Activated naive CD4-positive, alpha-beta T cell treated with anti-CD3 and anti-CD28 coated beads, Interleukin-2, amount 10 ng/mL, durations not matched to agents 7 days and 5 days (primary cell): ENCODE data around the gene DOCK11.
"Not testable (repeated sequence)": the region's sequence is repeated elsewhere in the genome, so short reads cannot be mapped to it uniquely, and the experiment has no call there.

ENCODE experiments used
- CTCF ChIA-PET: fragments of 350-600 bp; sonication (Branson Sonifier 250); formaldehyde crosslinking; loops from one replicate; lab custom pipeline; 2021; ENCODE audit warnings: antibody characterized with exemption; lab: Charles Lee
- DNase-seq: peaks from one replicate; pipeline ENCODE4 v3.0.0-alpha.2; 2020
- H3K27ac Mint-ChIP-seq: one replicate; pipeline ENCODE4 v1.8.0; 2021; ENCODE audit warnings: mild to moderate bottlenecking, moderate library complexity, mixed read lengths
- H3K27me3 Mint-ChIP-seq: one replicate; pipeline ENCODE4 v1.8.0; 2021; ENCODE audit warnings: mild to moderate bottlenecking, mixed read lengths
- H3K36me3 Mint-ChIP-seq: one replicate; pipeline ENCODE4 v1.8.0; 2021; ENCODE audit warnings: mixed read lengths
- H3K4me1 Mint-ChIP-seq: one replicate; pipeline ENCODE4 v1.8.0; 2021; ENCODE audit warnings: mixed read lengths
- H3K4me3 Mint-ChIP-seq: one replicate; pipeline ENCODE4 v1.8.0; 2021; ENCODE audit warnings: mild to moderate bottlenecking, moderate library complexity, mixed read lengths
- H3K9me3 Mint-ChIP-seq: one replicate; pipeline ENCODE4 v1.8.0; 2021; ENCODE audit warnings: mixed read lengths

DOCK11 gene

DNA sequence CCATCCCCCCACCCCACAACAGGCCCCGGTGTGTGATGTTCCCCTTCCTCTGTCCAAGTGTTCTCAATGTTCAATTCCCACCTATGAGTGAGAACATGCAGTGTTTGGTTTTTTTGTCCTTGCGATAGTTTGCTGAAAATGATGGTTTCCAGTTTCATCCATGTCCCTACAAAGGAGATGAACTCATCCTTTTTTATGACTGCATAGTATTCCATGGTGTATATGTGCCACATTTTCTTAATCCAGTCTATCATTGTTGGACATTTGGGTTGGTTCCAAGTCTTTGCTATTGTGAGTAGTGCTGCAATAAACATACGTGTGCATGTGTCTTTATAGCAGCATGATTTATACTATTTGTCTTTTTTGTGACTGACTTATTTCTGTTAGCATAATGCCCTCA, 236.9 kb downstream of the DOCK11 start:
- CTCF ChIA-PET: not testable (repeated sequence)

DNA sequence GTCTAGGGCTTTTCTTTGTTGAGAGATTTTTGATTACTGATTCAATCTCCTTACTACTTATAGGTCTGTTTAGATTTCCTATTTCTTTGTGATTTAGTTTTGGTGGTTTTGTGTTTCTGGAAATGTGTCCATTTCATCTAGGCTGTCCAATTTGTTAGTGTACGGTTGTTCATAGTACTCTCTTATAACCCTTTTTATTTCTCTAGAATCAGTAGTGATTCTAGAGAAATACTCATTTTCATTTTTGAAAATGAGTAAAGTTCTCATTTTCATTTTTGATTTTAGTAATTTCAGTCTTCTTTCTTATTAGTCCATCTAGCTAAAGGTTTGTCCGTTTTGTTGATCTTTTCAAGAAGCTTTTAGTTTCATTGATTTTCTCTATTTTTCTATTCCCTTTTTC, 239.3 kb downstream of the DOCK11 start:
- Mint-ChIP-seq H3K36me3 (peaks cover 1% of the 10 kb centered on the region), H3K9me3 (no peaks in the 10 kb centered on the region), H3K27ac (no peak overlapping the region), H3K4me1 (no peaks in the 10 kb centered on the region), H3K4me3 (no peak overlapping the region), H3K27me3 (peaks cover 22% of the 10 kb centered on the region)
- CTCF ChIA-PET: no interaction called here
- DNase-seq: no peak

More for the DNA sequence above, 236.9 kb downstream of the DOCK11 start:
- not testable (repeated sequence) for H3K9me3 Mint-ChIP-seq, DNase-seq, H3K4me3 Mint-ChIP-seq, H3K4me1 Mint-ChIP-seq, H3K27ac Mint-ChIP-seq, H3K36me3 Mint-ChIP-seq
- peaks cover 43% of the 10 kb centered on the region for H3K27me3 Mint-ChIP-seq
